HL-60 (cell line): ENCODE results near the gene NBPF3.
"Not testable (repeated sequence)": the region's sequence is repeated elsewhere in the genome, so short reads cannot be mapped to it uniquely, and the experiment has no call there.

Source experiments
- DNase-seq, 2 experiments: peaks; one replicate each; pipeline ENCODE4 v3.0.0-alpha.2; 2010 to 2020; ENCODE audit warnings: low read depth in 1 of 2, low spot score in 1 of 2
- H3K27ac ChIP-seq: fragments of 250-450 bp; sonication (Bioruptor Pico); replicated peaks from 2 replicates; pipeline ENCODE4 v1.5.1; 2020; ENCODE audit warnings: mild to moderate bottlenecking, moderate library complexity
- H3K27me3 ChIP-seq: fragments of 250-450 bp; sonication (Bioruptor Pico); 2 replicates; pipeline ENCODE4 v1.5.1; 2021; ENCODE audit warnings: mild to moderate bottlenecking, moderate library complexity; ENCODE audit not compliant: insufficient read depth, poor library complexity, severe bottlenecking
- H3K4me3 ChIP-seq: replicated peaks from 2 replicates; pipeline ENCODE4 v1.5.1; 2011; ENCODE audit warnings: mild to moderate bottlenecking, control low read depth, low read length; ENCODE audit not compliant: insufficient read depth
- GABPA ChIP-seq: IDR thresholded peaks from 2 replicates; pipeline ENCODE4 v1.6.1; 2012; ENCODE audit warnings: low read depth
- POLR2AphosphoS5 ChIP-seq: IDR thresholded peaks from 2 replicates; pipeline ENCODE4 v1.6.1; 2012; ENCODE audit warnings: low read depth
- SPI1 ChIP-seq: IDR thresholded peaks from 2 replicates; pipeline ENCODE4 v1.6.1; 2012; ENCODE audit warnings: low read depth, mild to moderate bottlenecking, borderline replicate concordance
- TF ChIP-seq, protein P1 (sequence below): IDR thresholded peaks from one replicate; pipeline ENCODE4 v1.5.1; 2011; ENCODE audit warnings: low read length, control low read depth, inconsistent platforms; ENCODE audit not compliant: insufficient read depth
- TF ChIP-seq, protein P2 (sequence below): IDR thresholded peaks from 2 replicates; pipeline ENCODE4 v1.6.1; 2012; ENCODE audit warnings: low read depth; ENCODE audit not compliant: insufficient replicate concordance

The NBPF3 gene

DNA sequence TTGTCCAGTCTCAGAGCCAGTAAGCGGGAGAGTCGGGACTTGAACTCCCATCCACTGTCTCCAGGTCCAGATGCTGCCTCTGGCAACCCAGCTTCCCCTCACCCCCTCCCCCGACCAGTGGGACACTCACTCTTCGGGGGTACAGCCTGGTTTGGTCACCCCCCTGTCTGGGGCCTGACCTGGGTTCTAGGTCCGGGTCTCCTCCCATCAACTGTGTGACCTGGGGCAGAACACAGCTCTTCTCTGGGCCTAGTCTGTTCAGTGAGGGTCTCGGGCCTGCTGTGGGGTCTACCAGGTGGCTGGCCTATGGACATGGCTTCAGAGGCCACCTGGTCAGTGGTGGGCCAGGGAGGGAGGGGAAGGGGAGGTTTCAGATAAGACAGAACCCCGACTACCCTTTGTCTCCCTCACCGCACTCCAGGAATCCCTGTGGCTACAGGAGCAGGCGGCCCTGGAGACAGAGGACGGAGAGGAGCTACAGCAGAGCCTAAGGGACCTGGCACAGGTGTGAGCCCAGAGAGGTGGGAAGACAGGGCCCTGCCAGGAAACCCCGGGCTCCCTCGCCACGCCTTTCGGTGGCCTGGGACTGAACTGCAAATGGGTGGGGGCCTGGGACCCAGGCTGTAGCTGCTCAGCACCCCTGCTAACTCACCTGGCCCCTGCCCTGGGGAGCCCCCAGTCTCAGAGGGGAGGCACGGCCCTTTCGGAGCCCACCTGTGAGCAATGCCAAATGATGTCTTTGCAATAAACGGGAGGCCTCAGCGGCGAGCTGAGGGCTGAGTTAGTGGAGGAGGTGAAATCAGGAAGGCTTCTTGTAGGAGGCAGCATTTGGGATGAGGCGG is 4.1 kb upstream of the NBPF3 start:
- Histone ChIP-seq H3K27ac (no peak overlapping the region), H3K27me3 (peaks cover 9% of the 10 kb centered on the region), H3K4me3 (no peak overlapping the region)
- no peak for TF ChIP-seq POLR2AphosphoS5
- TF ChIP-seq, protein P1, sequence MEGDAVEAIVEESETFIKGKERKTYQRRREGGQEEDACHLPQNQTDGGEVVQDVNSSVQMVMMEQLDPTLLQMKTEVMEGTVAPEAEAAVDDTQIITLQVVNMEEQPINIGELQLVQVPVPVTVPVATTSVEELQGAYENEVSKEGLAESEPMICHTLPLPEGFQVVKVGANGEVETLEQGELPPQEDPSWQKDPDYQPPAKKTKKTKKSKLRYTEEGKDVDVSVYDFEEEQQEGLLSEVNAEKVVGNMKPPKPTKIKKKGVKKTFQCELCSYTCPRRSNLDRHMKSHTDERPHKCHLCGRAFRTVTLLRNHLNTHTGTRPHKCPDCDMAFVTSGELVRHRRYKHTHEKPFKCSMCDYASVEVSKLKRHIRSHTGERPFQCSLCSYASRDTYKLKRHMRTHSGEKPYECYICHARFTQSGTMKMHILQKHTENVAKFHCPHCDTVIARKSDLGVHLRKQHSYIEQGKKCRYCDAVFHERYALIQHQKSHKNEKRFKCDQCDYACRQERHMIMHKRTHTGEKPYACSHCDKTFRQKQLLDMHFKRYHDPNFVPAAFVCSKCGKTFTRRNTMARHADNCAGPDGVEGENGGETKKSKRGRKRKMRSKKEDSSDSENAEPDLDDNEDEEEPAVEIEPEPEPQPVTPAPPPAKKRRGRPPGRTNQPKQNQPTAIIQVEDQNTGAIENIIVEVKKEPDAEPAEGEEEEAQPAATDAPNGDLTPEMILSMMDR = no peak
- TF ChIP-seq SPI1 = no peak
- TF ChIP-seq, protein P2, sequence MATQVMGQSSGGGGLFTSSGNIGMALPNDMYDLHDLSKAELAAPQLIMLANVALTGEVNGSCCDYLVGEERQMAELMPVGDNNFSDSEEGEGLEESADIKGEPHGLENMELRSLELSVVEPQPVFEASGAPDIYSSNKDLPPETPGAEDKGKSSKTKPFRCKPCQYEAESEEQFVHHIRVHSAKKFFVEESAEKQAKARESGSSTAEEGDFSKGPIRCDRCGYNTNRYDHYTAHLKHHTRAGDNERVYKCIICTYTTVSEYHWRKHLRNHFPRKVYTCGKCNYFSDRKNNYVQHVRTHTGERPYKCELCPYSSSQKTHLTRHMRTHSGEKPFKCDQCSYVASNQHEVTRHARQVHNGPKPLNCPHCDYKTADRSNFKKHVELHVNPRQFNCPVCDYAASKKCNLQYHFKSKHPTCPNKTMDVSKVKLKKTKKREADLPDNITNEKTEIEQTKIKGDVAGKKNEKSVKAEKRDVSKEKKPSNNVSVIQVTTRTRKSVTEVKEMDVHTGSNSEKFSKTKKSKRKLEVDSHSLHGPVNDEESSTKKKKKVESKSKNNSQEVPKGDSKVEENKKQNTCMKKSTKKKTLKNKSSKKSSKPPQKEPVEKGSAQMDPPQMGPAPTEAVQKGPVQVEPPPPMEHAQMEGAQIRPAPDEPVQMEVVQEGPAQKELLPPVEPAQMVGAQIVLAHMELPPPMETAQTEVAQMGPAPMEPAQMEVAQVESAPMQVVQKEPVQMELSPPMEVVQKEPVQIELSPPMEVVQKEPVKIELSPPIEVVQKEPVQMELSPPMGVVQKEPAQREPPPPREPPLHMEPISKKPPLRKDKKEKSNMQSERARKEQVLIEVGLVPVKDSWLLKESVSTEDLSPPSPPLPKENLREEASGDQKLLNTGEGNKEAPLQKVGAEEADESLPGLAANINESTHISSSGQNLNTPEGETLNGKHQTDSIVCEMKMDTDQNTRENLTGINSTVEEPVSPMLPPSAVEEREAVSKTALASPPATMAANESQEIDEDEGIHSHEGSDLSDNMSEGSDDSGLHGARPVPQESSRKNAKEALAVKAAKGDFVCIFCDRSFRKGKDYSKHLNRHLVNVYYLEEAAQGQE = no peak
- TF ChIP-seq GABPA = no peak
- DNase-seq = no peak

DNA sequence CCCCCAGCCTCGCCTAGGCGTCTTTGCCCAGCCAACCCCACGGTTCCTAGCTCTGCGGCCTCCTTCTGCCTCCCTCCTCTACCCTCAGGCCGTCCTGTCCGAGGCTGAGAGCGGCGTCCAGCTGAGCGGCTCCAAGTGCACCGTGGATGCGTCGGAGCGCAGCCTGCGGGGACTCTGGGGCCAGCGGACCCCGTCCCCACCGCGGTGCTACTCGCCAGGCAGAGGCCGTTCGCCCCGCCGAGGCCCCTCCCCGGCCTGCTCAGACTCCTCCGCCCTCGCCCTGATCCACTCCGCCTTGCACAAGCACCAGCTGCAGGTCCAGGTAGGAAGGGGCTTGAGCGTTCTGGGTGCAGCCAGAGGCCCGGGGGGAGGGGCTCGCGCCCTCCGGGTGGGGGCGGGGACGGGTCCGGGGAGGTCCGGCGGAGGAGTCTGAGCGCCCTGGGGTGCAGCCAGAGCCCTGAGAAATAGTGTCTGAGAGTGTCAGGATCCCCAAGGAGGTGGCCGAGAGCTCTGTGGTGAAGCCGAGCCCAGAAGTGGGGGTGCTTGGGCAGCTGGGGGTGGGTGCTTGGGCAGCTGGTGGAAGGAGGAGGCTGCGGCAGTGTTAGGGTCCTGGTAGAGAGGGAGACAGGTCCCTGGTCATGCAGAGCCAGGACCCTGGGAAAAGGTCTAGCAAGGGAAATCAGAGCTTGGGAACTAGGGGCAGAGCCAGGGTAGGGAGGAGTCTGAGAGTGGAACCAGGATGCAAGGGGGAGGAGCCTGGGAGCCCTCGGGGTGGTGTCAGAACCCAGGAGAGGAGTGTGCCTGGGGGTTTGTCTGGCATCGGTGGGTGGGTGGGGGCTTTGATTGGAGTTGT is 3.2 kb upstream of the NBPF3 start:
- no peak for TF ChIP-seq GABPA
- TF ChIP-seq, protein P1 = no peak
- TF ChIP-seq, protein P2 = no peak
- no peak for TF ChIP-seq POLR2AphosphoS5
- TF ChIP-seq SPI1 = no peak

DNA sequence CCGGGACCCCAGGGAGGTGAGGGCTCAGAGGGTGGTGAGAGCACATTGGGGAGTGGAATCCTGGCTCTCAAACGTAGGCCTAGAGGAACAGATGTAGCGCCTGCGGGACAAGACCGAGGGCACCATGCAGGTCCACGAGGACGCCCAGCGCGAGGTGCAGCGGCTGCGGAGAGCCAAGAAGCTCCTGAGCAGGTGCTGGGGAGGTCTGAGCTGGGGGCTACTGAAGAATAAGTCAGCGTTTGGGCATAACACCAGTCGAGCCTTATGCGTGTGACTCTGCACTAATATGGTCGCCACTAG is 2.6 kb upstream of the NBPF3 start:
- Histone ChIP-seq H3K4me3 (no peak overlapping the region), H3K27me3 (peaks cover 13% of the 10 kb centered on the region), H3K27ac (no peak overlapping the region)
- DNase-seq = no peak
- TF ChIP-seq GABPA (no peak), POLR2AphosphoS5 (no peak), SPI1 (no peak)
- TF ChIP-seq, protein P2 = no peak
- TF ChIP-seq, protein P1 = no peak

More for the DNA sequence above, 3.2 kb upstream of the NBPF3 start:
- H3K27ac ChIP-seq = no peak overlapping the region
- no peak overlapping the region for H3K4me3 ChIP-seq
- H3K27me3 ChIP-seq = peaks cover 13% of the 10 kb centered on the region
- no peak for DNase-seq

DNA sequence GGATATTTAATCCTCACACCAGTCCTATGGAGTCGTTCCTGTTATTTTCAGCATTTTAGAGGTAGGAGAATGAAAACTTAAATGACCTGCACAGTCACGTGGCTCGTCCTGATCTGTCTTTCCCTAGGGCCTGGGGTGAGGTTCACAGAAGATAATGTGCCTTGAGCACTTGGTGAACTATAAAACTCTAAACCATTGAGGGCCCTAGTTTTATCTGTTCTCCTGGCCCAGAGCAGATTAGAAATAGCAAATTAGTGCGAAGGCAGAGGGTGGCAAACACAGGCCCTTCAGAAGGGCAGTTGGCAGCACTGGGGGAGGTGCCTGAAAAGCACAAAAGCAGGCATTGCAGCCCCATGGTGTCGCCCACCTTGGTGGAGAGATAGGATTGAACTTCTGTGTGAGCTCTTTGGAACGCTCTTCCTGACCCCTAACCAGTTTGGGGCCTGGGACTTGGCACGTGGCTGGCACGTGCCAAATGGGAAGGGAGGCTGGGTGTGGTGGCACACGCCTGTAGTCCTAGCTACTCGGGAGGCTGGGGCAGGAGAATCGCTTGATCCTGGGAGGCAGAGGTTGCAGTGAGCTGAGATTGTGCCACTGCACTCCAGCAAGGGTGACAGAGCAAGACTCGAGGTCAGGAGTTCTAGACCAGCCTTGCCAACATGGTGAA is 1.2 kb upstream of the NBPF3 start:
- DNase-seq, H3K4me3 ChIP-seq, H3K27ac ChIP-seq: not testable (repeated sequence)
- H3K27me3 ChIP-seq = peaks cover 13% of the 10 kb centered on the region
